Activated B cell treated with CpG ODN at 0.5 μM for 24 hours (primary cell): ENCODE measurements around the gene CAPSL. TPM values are rescaled to one million over a fixed set of nuclear protein-coding genes. Genes with fewer than 3 reads are reported as not detected.

Experiments used
- ATAC-seq: fragments of 200-7000 bp; cut with Tn5 transposase; one replicate; pipeline ENCODE4 v1.10.0; 2021; ENCODE audit warnings: low read depth, mild to moderate bottlenecking, moderate library complexity
- CTCF ChIA-PET: fragments of 350-600 bp; sonication (Branson Sonifier 250); formaldehyde crosslinking; loops from one replicate; lab custom pipeline; 2021; ENCODE audit warnings: antibody characterized with exemption; lab: Charles Lee
- POLR2A ChIA-PET: fragments of 350-600 bp; sonication (Branson Sonifier 250); formaldehyde crosslinking; loops from one replicate; lab custom pipeline; 2021; ENCODE audit warnings: antibody characterized with exemption; lab: Charles Lee
- DNase-seq: peaks from one replicate; pipeline ENCODE4 v3.0.0; 2022
- H3K27ac Mint-ChIP-seq: one replicate; pipeline ENCODE4 v1.8.0; 2020; ENCODE audit warnings: mixed read lengths
- H3K27me3 Mint-ChIP-seq: one replicate; pipeline ENCODE4 v1.8.0; 2021; ENCODE audit warnings: mixed read lengths
- H3K36me3 Mint-ChIP-seq: one replicate; pipeline ENCODE4 v1.8.0; 2021; ENCODE audit warnings: low read depth, mixed read lengths
- H3K4me1 Mint-ChIP-seq: one replicate; pipeline ENCODE4 v1.8.0; 2021; ENCODE audit warnings: mixed read lengths
- H3K4me3 Mint-ChIP-seq: one replicate; pipeline ENCODE4 v1.8.0; 2020; ENCODE audit warnings: mild to moderate bottlenecking, mixed read lengths
- H3K9me3 Mint-ChIP-seq: one replicate; pipeline ENCODE4 v1.8.0; 2020; ENCODE audit warnings: mixed read lengths
- CTCF ChIP-seq: fragments of 200-600 bp; IDR thresholded peaks from one replicate; pipeline ENCODE4 v1.8.0; 2022; ENCODE audit warnings: antibody characterized with exemption, mild to moderate bottlenecking
- intact Hi-C: fragments of 100-400 bp; cut with micrococcal nuclease; formaldehyde crosslinking; loops from one replicate; pipeline ENCODE4 v1.15.1; 2024
- total RNA-seq: library from RNA; stranded (reverse); gene quantifications from 2 replicates; pipeline ENCODE4 v1.2.3, GENCODE V29; 2022

CAPSL gene
- total RNA-seq, 1 donor from 2014 or later, result not detected

GRCh38 chr5:35881758-35882157 lies 56.7 kb downstream of the CAPSL start:
- H3K4me1 Mint-ChIP-seq, result peaks cover 9% of the 10 kb centered on the region
- H3K4me3 Mint-ChIP-seq, result no peak overlapping the region
- ChIA-PET CTCF (no interaction called here), POLR2A (no interaction called here)
- no peak for DNase-seq
- intact Hi-C loops, result no loop called here
- no peaks in the 10 kb centered on the region for H3K9me3 Mint-ChIP-seq
- H3K36me3 Mint-ChIP-seq, result no peaks in the 10 kb centered on the region
- no peak overlapping the region for H3K27ac Mint-ChIP-seq
- TF ChIP-seq CTCF, result no peak
- H3K27me3 Mint-ChIP-seq, result no peaks in the 10 kb centered on the region
- no peak for ATAC-seq

- Mint-ChIP-seq H3K4me3 (no peak overlapping the region), H3K27ac (no peak overlapping the region), H3K4me1 (peaks cover 12% of the 10 kb centered on the region), H3K36me3 (no peaks in the 10 kb centered on the region), H3K9me3 (no peaks in the 10 kb centered on the region), H3K27me3 (no peaks in the 10 kb centered on the region)
- DNase-seq, result no peak
- TF ChIP-seq CTCF, result no peak
- intact Hi-C loops, result no loop called here
- ATAC-seq, result no peak
- ChIA-PET POLR2A (no interaction called here), CTCF (no interaction called here)
Measured at GRCh38 chr5:35880156-35880555, 58.3 kb downstream of the CAPSL start.

- ATAC-seq (no peak), DNase-seq (no peak)
- intact Hi-C loops, result no loop called here
- Mint-ChIP-seq H3K27me3 (no peaks in the 10 kb centered on the region), H3K4me1 (peaks cover 12% of the 10 kb centered on the region), H3K4me3 (no peak overlapping the region), H3K36me3 (no peaks in the 10 kb centered on the region), H3K27ac (no peak overlapping the region), H3K9me3 (no peaks in the 10 kb centered on the region)
- POLR2A ChIA-PET, result no interaction called here
- CTCF ChIA-PET, result no interaction called here
- no peak for TF ChIP-seq CTCF
Measured at GRCh38 chr5:35879649-35880048, 58.8 kb downstream of the CAPSL start.

- no peak for DNase-seq
- H3K4me1 Mint-ChIP-seq, result peaks cover 7% of the 10 kb centered on the region
- ChIA-PET POLR2A (no interaction called here), CTCF (no interaction called here)
- no peaks in the 10 kb centered on the region for H3K36me3 Mint-ChIP-seq
- no peak for TF ChIP-seq CTCF
- ATAC-seq, result no peak
- no peak overlapping the region for H3K4me3 Mint-ChIP-seq
- no peaks in the 10 kb centered on the region for H3K9me3 Mint-ChIP-seq
- H3K27ac Mint-ChIP-seq, result no peak overlapping the region
- intact Hi-C loops, result no loop called here
- H3K27me3 Mint-ChIP-seq, result no peaks in the 10 kb centered on the region
Measured at GRCh38 chr5:35879096-35879495, 59.3 kb downstream of the CAPSL start.

- TF ChIP-seq CTCF, result no peak
- Mint-ChIP-seq H3K4me3 (no peak overlapping the region), H3K27ac (no peak overlapping the region), H3K27me3 (no peaks in the 10 kb centered on the region), H3K4me1 (peaks cover 4% of the 10 kb centered on the region), H3K36me3 (no peaks in the 10 kb centered on the region), H3K9me3 (no peaks in the 10 kb centered on the region)
- ChIA-PET CTCF (no interaction called here), POLR2A (no interaction called here)
- DNase-seq, result no peak
- no peak for ATAC-seq
- intact Hi-C loops, result no loop called here
Measured at GRCh38 chr5:35878079-35878478, 60.3 kb downstream of the CAPSL start.
